GM18505 (cell line): ENCODE results near the gene ATXN7L1.

ENCODE experiments used
- ATAC-seq: cut with Tn5 transposase; IDR thresholded peaks from one replicate; pipeline ENCODE4 v1.9.1; 2021; ENCODE audit not compliant: unreplicated experiment
- POLR2A ChIP-seq: IDR thresholded peaks from 4 replicates; pipeline ENCODE4 v1.6.1; 2011; ENCODE audit warnings: borderline replicate concordance; ENCODE audit not compliant: insufficient read depth, insufficient read length; ENCODE audit errors: extremely low read depth

The ATXN7L1 gene

GRCh38 chr7:105788816-105789349, 87.5 kb downstream of the ATXN7L1 start:
- no peak for TF ChIP-seq POLR2A
- no peak for ATAC-seq

GRCh38 chr7:105788356-105788755, 88.0 kb downstream of the ATXN7L1 start:
- no peak for TF ChIP-seq POLR2A
- ATAC-seq = no peak

- TF ChIP-seq POLR2A = no peak
- ATAC-seq = no peak
Observed at GRCh38 chr7:105787793-105788192, 88.6 kb downstream of the ATXN7L1 start.

GRCh38 chr7:105786520-105787470, 89.6 kb downstream of the ATXN7L1 start:
- ATAC-seq = no peak
- no peak for TF ChIP-seq POLR2A

GRCh38 chr7:105782391-105783042, 93.9 kb downstream of the ATXN7L1 start:
- TF ChIP-seq POLR2A = no peak
- ATAC-seq = no peak

GRCh38 chr7:105779856-105780780, 96.3 kb downstream of the ATXN7L1 start:
- TF ChIP-seq POLR2A = no peak
- no peak for ATAC-seq

GRCh38 chr7:105778956-105779355, 97.4 kb downstream of the ATXN7L1 start:
- no peak for TF ChIP-seq POLR2A
- no peak for ATAC-seq

- no peak for ATAC-seq
- TF ChIP-seq POLR2A = no peak
Observed at GRCh38 chr7:105776986-105777910, 99.2 kb downstream of the ATXN7L1 start.

- TF ChIP-seq POLR2A = no peak
- ATAC-seq = no peak
Observed at GRCh38 chr7:105776068-105776790, 100.2 kb downstream of the ATXN7L1 start.

- ATAC-seq = no peak
- TF ChIP-seq POLR2A = no peak
Observed at GRCh38 chr7:105775580-105775979, 100.8 kb downstream of the ATXN7L1 start.

- no peak for TF ChIP-seq POLR2A
- no peak for ATAC-seq
Observed at GRCh38 chr7:105773030-105773460, 103.4 kb downstream of the ATXN7L1 start.
